Measurements from ENCODE around the gene PHYKPL. TPM values are rescaled to one million over a fixed set of nuclear protein-coding genes. Genes with fewer than 3 reads are reported as not detected.
A peak's percentile ranks its signal among the peaks of the same experiment; 100 is the strongest.

The PHYKPL gene
- total RNA-seq, 1 donor from 2014 or later, result 20.5 TPM

DNA sequence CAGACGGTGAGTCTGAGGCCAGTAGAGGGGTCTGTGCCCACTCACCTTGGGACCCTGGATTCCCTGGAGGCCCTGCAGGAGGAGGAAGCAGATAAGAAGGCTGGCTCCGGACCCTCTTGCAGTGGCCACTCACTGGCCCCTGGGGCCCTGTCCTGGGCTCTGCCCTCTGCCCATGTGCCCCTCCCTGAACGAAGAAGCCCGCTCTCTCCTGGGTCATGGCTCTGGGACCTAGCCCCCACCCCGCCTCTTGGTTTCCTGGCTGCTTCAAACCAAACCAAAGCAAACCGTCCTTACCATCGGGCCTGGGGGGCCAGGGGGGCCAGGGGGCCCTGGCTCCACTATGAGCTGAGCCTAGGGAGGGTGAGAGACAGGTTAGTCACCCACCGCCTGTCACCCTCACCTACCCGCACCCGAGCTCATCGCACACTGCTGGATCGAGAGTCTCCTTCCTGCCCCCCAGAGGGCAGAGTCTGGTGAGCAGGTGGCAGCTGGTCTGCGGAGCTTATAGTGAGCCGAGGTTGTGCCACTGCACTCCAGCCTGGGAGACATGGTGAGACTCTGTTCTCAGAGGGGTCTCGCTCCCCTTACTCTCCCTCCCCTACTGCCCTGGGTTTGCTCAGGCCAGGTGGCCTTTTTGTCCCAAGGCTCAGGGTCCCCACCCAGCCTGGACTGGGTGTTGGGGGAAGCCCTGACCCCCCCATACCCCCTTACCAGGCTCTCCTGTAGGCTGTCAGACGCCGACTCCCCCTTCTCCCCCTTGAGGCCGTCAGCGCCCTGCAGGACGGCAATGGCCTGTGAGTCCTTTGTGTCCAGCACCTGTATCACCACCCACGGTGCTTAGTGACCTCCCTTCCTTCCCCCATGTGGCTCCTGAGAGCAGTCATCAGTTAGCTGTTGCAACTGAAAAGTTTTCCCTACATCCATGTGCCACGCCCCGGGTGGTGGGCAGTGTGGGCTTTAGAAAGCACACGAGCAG, 15.2 kb upstream of the PHYKPL start:
- Mint-ChIP-seq H3K4me3 (no peak overlapping the region), H3K27ac (no peak overlapping the region), H3K36me3 (no peaks in the 10 kb centered on the region), H3K27me3 (ENCODE audit: insufficient read depth, low read depth) (no peaks in the 10 kb centered on the region), H3K4me1 (peaks cover 4% of the 10 kb centered on the region), H3K9me3 (no peaks in the 10 kb centered on the region)
- Histone ChIP-seq H2AFZ (replicated peaks) (no peak overlapping the region), H3K4me3 (no peak overlapping the region), H3K27me3 (no peaks in the 10 kb centered on the region), H3K79me2 (ENCODE audit: low read depth) (no peaks in the 10 kb centered on the region), H3K4me1 (no peaks in the 10 kb centered on the region), H3F3A (ENCODE audit: low read depth) (no peaks in the 10 kb centered on the region), H4K20me1 (ENCODE audit: low read depth) (no peaks in the 10 kb centered on the region), H3K9me3 (ENCODE audit: low read depth) (no peaks in the 10 kb centered on the region), H3K9ac (no peak overlapping the region), H3K4me2 (no peak overlapping the region), H3K27ac (no peak overlapping the region), H3K36me3 (no peaks in the 10 kb centered on the region)
- DNase-seq (ENCODE audit: low spot score), result no peak
- no peak for TF ChIP-seq EZH2phosphoT487 (IDR thresholded peaks at IDR 0.05)
- TF ChIP-seq, protein P1, sequence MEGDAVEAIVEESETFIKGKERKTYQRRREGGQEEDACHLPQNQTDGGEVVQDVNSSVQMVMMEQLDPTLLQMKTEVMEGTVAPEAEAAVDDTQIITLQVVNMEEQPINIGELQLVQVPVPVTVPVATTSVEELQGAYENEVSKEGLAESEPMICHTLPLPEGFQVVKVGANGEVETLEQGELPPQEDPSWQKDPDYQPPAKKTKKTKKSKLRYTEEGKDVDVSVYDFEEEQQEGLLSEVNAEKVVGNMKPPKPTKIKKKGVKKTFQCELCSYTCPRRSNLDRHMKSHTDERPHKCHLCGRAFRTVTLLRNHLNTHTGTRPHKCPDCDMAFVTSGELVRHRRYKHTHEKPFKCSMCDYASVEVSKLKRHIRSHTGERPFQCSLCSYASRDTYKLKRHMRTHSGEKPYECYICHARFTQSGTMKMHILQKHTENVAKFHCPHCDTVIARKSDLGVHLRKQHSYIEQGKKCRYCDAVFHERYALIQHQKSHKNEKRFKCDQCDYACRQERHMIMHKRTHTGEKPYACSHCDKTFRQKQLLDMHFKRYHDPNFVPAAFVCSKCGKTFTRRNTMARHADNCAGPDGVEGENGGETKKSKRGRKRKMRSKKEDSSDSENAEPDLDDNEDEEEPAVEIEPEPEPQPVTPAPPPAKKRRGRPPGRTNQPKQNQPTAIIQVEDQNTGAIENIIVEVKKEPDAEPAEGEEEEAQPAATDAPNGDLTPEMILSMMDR (IDR thresholded peaks at IDR 0.05), result no peak
- no peak for TF ChIP-seq EZH2 (IDR thresholded peaks at IDR 0.05)

DNA sequence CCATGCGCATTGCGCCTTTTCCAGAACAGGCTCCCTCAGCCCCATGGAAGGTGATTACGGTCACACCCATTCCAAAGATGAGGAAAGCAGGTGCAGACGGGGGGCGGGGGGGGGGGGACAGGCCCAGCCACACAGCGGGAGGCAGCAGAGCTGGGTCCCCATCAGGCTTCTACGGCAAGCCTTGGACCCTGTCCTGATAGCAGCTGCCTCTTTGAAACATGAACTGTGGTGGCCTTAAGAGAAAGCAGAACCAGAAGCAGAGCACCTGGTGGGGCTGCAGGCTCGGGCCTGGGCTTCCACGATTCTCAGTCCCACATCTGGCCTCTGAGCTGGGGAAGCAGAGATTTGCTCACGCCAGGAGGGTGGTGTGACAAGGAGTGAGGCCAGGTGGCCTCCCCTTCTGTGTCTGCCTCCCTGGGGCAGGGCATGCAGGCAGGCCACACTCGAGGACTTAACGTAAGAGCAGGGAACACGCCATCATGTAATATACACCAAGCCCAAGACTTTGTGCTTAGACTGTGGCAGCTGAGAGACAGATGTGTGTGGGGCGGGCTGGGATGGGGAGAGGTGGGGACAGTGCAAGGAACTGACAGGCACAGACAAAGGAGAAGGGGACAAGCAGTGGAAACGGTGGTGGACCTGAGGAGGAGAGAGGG, 14.2 kb upstream of the PHYKPL start:
- no peak overlapping the region for H2AFZ ChIP-seq (replicated peaks)
- no peaks in the 10 kb centered on the region for H3K27me3 ChIP-seq
- H3K79me2 ChIP-seq (ENCODE audit: low read depth), result no peaks in the 10 kb centered on the region
- TF ChIP-seq EZH2 (IDR thresholded peaks at IDR 0.05), result no peak
- no peak for TF ChIP-seq EZH2phosphoT487 (IDR thresholded peaks at IDR 0.05)
- TF ChIP-seq, protein P1 (IDR thresholded peaks at IDR 0.05), result no peak
- no peaks in the 10 kb centered on the region for H3K4me1 ChIP-seq
- no peak overlapping the region for H3K9ac ChIP-seq
- no peaks in the 10 kb centered on the region for H3K9me3 ChIP-seq (ENCODE audit: low read depth)
- H4K20me1 ChIP-seq (ENCODE audit: low read depth), result no peaks in the 10 kb centered on the region
- Mint-ChIP-seq H3K27ac (peak overlapping the region; percentile 81), H3K36me3 (no peaks in the 10 kb centered on the region), H3K27me3 (ENCODE audit: insufficient read depth, low read depth) (no peaks in the 10 kb centered on the region), H3K4me1 (peaks cover 4% of the 10 kb centered on the region), H3K9me3 (no peaks in the 10 kb centered on the region), H3K4me3 (no peak overlapping the region)
- H3K27ac ChIP-seq, result no peak overlapping the region
- no peak overlapping the region for H3K4me2 ChIP-seq
- H3K4me3 ChIP-seq, result no peak overlapping the region
- no peaks in the 10 kb centered on the region for H3K36me3 ChIP-seq
- no peaks in the 10 kb centered on the region for H3F3A ChIP-seq (ENCODE audit: low read depth)
- no peak for DNase-seq (ENCODE audit: low spot score)

DNA sequence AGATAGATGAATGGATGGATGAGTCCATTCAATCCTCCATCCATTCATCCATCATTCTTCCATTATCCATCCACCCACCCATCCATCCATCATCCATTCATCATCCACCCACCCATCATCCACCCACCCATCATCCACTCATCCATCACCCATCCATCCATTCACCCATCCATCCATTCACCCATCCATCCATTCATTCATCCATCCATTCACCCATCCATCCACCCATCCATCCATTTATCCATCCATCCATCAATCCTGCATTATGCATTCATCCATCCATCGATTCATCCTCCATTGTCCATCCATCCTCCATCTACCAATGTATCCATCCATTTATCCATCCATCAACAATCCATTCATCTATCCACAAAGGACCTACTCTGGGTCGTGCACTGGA, 12.8 kb upstream of the PHYKPL start:
- H3K36me3 Mint-ChIP-seq, result no peaks in the 10 kb centered on the region
- no peak overlapping the region for H3K27ac ChIP-seq
- no peaks in the 10 kb centered on the region for H3K79me2 ChIP-seq (ENCODE audit: low read depth)
- peaks cover 2% of the 10 kb centered on the region for H3K27me3 Mint-ChIP-seq (ENCODE audit: insufficient read depth, low read depth)
- no peak overlapping the region for H3K27ac Mint-ChIP-seq
- no peaks in the 10 kb centered on the region for H3K9me3 ChIP-seq (ENCODE audit: low read depth)
- H3F3A ChIP-seq (ENCODE audit: low read depth), result no peaks in the 10 kb centered on the region
- peaks cover 6% of the 10 kb centered on the region for H3K4me1 Mint-ChIP-seq
- no peaks in the 10 kb centered on the region for H4K20me1 ChIP-seq (ENCODE audit: low read depth)
- no peaks in the 10 kb centered on the region for H3K27me3 ChIP-seq
- DNase-seq (ENCODE audit: low spot score), result no peak
- TF ChIP-seq, protein P1 (IDR thresholded peaks at IDR 0.05), result no peak
- no peak overlapping the region for H3K4me2 ChIP-seq
- H3K9me3 Mint-ChIP-seq, result no peaks in the 10 kb centered on the region
- H3K4me3 Mint-ChIP-seq, result no peak overlapping the region
- no peak overlapping the region for H3K9ac ChIP-seq
- no peak overlapping the region for H2AFZ ChIP-seq (replicated peaks)
- H3K4me3 ChIP-seq, result no peak overlapping the region
- H3K4me1 ChIP-seq, result no peaks in the 10 kb centered on the region
- H3K36me3 ChIP-seq, result no peaks in the 10 kb centered on the region
